HG03571 (cell line): ENCODE measurements around the gene AMBRA1.
"Not testable (repeated sequence)": the region's sequence is repeated elsewhere in the genome, so short reads cannot be mapped to it uniquely, and the experiment has no call there.

ENCODE experiments used
- ATAC-seq: cut with Tn5 transposase; IDR thresholded peaks from one replicate; pipeline ENCODE4 v1.9.1; 2021; ENCODE audit not compliant: unreplicated experiment

AMBRA1 gene

DNA sequence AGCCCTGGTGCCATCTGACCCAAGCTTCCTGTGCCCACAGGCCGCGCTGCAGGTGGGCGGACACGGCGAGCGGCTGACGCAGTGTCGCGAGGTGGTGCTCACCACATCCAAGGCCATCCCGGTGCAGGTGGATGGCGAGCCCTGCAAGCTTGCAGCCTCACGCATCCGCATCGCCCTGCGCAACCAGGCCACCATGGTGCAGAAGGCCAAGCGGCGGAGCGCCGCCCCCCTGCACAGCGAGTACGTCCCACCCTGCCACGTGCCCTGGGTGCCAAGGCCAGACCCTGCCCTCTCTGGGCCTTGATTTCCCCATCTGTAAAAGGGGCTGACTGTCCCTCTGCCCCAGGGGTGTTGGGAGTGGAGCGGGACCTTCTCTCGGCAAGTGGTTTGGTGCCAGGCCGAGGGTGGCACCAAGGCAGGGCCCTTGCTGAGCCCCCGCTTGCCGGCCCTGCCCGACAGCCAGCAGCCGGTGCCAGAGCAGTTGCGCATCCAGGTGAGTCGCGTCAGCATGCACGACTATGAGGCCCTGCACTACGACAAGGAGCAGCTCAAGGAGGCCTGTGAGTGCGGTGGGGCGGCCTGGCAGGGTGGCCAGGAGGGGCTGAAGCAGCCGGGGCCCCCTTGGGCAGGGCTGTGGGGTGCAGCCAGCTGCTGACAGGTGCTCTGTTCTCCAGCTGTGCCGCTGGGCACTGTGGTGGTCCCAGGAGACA lies 218.3 kb downstream of the AMBRA1 start:
- ATAC-seq = no peak

DNA sequence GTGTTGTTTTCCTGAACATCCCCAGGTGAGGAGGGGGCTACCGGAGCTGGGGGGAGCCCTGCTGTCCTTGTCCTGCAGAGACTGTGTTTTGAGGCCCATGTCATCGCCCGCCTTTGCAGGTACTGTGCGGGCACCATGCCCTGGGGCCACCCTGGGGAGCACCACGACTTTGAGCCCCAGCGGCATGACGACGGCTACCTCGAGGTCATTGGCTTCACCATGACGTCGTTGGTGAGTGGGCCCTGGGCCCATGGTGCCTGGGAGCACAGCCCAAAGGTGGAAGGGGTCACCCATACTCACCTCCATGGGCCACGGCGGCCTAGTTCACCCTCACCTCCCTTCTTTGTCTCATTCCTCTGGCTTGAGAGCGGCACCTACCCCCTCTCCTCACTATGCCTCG lies 219.0 kb downstream of the AMBRA1 start:
- no peak for ATAC-seq

DNA sequence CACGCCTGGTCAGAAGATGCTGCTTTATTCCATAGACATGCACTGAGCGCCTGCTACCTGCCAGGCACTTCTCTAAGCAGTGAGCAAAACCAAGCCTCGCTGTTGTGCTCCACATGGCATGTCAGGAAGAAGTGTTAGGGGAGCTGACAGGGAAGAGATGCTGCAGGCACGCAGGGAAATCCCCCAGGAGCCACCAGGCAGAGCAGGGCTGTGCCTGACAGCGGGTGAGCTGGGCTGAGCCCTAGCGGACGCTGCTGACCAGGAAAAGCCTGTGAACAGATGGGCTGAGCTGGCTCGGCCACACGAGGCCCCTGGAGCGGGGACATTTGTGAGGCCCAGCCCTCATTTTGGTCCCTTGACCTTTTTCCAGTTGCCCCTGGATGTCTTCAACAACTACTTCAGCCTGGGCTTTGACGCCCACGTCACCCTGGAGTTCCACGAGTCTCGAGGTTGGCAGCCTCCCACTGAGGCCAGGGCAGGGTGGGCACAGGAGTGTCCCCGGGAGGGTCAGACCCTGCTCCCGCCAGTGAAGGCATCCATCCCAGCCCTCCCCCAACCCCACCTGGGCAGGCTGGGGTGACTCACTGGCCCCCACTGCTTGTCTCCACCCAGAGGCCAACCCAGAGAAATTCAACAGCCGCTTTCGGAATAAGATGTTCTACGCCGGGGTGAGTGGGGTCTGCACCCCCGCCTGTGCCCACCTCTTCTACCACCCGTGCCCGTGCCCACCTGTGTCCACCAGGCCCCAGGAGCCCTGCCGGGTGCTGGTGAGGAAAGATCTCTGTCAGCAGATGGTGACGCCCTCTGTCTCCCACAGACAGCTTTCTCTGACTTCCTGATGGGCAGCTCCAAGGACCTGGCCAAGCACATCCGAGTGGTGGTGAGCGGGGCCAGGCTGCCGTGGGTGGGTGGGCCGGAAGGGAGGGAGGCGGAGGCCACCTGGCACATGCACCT lies 219.8 kb downstream of the AMBRA1 start:
- ATAC-seq = no peak

DNA sequence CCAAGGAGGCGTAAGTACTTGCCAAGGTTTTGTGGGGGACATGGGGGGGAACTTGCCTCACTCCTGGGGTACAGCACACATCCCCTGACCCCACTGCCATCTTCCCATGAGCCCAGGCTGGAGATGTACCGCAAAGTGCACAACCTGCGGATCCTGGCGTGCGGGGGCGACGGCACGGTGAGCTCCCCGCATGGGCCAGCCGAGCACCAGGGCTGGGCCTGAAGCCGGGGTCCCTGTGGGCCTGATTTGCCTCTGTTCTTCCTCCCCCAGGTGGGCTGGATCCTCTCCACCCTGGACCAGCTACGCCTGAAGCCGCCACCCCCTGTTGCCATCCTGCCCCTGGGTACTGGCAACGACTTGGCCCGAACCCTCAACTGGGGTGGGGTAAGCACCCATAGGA lies 221.3 kb downstream of the AMBRA1 start:
- ATAC-seq = not testable (repeated sequence)

DNA sequence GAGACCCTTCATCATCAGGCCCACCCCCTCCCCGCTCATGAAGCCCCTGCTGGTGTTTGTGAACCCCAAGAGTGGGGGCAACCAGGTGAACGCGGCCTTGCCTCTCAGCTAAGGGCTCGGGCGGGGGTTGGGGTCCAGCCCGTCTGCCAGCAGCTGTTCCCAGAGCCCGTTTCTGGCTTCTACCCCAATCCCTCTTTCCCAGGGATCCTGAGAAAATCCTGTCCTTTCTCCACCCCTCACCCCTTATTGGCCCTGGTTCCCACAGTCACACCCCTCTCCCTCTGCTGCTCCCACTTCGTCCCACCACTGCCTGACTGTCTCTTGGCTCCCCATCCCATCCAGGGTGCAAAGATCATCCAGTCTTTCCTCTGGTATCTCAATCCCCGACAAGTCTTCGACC lies 221.7 kb downstream of the AMBRA1 start:
- ATAC-seq = no peak

DNA sequence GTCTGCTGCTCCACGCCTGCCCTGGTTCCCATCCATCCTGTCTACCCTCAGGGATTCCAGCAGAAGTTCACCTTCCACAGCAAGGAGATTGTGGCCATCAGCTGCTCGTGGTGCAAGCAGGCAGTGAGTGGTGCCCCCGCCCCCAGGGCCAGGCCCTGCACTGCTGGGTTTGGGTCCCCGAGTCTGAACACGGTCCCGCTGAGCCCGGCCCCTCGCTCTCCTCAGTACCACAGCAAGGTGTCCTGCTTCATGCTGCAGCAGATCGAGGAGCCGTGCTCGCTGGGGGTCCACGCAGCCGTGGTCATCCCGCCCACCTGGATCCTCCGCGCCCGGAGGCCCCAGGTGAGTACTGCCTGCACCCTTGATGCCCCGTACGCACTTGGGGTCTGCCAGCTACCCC lies 222.6 kb downstream of the AMBRA1 start:
- ATAC-seq = not testable (repeated sequence)

DNA sequence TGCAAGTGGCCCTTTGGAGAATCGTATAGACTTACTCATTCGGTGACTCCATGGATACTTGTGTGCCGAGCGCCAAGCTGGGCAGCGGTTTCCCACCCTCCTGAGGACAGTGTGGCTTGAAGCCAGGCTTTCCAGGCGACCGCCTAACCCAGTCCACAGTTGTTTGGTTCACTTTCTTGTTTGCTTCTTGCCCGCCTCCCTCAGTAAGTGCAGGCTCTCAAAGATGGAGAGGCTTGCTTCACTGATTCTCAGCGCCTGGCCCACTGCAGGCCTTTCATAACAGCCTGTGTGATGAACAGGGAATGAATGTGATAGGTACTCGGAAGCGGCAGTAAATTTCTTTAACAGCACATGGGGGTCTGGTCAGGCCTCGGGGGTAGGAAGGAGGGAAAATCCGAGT lies 223.6 kb downstream of the AMBRA1 start:
- ATAC-seq = no peak

DNA sequence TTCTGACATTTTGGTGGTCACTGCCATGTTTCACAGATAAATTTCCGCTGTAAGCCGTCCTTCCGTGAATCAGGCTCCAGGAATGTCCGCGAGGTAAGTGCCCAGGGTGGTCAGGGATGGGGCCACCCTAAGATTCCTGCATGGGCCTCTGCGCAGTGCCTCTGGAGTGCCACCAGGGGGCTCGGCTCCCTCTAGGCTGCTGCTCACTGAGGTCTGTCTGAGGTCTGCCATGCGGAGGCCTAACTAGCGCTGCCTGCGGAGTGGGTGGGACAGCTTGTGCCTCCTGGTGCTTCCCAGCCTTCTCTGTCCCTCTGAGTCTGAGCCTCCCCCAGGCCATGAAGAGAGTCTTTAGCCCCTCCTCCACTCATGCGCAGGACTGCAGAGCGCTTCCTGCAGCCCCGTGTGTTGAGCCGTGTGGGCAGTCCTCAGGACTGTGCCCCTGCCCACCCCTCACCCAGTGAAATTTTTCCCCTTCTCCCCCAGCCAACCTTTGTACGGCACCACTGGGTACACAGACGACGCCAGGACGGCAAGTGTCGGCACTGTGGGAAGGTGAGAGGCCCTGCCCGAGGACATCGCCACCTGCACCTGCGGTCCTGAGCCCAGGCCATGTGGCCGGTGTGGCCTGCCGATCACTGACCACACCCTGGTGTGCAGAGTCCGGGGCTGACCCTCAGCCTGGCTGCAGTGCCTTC lies 224.2 kb downstream of the AMBRA1 start:
- ATAC-seq = no peak

DNA sequence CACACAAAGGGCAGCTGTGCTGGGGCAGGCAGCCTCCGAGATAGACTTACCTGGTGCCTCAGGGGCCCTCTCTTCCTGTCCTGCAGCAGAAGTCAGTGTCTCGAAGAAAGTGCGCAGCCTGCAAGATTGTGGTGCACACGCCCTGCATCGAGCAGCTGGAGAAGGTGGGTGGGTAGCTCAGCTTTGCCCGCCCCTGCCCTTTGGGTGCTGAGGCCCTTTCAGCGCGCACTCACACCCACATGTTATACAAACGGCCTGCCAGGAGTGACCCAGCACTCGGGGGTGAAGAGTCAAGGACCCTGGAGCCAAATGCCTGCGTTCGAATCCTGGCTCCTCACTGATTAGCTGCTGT lies 225.9 kb downstream of the AMBRA1 start:
- no peak for ATAC-seq

DNA sequence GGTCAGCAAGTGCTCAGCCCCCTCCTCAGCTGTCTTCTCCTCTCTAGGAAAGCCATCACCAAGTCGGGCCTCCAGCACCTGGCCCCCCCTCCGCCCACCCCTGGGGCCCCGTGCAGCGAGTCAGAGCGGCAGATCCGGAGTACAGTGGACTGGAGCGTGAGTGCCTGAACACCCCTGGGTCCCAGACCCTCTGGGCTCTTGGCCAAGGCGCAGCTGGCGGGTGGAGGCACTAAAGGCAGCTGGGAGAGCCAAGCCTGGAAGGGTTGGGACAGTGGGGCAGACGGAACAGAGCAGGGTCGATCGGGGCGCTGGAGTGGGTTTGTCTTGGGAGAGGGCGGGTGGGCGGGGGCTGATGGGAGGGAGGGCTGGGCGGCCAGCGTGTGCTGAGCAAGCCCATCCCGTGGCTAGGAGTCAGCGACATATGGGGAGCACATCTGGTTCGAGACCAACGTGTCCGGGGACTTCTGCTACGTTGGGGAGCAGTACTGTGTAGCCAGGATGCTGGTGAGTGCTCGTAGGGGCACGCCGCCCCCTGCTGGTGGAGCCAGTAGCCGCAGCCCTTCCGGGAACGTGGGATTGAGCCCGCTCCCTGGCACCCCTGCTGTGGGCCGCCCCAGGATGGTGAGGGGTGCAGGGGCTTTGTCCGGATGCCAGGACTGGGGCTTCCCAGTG lies 226.4 kb downstream of the AMBRA1 start:
- peak; percentile 61 for ATAC-seq

DNA sequence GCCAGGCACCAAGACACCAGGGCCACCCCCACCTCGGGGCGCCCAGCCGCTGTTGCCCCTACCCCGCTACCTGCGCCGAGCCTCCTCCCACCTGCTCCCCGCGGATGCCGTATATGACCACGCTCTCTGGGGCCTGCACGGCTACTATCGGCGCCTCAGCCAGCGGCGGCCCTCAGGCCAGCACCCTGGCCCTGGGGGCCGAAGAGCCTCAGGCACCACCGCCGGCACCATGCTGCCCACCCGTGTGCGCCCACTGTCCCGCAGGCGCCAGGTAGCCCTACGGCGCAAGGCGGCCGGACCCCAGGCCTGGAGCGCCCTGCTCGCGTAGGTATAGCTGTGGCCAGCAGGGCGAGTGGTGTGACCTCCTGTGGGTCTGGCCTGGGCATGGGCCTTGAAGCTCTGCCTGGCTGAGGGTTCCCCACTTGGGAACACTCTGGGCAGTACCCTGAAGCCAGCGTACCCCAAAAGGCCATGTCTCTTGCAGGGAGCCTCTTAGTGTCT lies 227.1 kb downstream of the AMBRA1 start:
- no peak for ATAC-seq

DNA sequence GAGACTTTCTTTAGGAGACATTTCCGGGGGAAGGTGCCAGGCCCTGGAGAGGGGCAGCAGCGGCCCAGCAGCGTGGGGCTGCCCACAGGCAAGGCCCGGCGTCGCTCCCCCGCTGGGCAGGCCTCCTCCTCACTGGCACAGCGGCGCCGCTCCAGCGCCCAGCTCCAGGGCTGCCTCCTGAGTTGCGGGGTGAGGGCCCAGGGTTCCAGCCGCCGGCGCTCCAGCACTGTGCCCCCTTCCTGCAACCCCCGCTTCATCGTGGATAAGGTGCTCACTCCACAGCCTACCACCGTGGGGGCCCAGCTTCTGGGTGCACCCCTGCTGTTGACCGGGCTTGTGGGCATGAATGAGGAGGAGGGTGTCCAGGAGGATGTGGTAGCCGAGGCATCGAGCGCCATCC lies 227.6 kb downstream of the AMBRA1 start:
- no peak for ATAC-seq

DNA sequence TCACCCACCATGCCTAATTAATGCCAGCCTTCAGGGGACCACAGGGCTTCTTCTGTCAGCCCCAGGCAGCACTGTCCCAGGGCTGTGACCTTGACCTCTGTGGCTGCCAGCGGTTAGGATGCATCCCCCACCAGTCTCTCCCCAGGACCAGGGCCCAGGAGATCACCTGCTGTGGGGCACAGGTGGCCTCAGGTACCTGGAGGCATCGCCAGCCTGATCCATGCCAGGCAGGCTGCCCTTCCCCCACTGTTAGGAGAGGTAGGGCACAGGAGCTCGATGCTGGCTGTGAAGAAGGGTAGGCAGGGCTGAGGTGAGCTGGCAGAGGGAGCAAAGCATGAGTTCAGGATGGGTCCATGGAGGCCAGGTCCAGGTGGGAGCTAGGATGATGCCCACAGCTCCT lies 229.0 kb downstream of the AMBRA1 start:
- ATAC-seq = no peak

DNA sequence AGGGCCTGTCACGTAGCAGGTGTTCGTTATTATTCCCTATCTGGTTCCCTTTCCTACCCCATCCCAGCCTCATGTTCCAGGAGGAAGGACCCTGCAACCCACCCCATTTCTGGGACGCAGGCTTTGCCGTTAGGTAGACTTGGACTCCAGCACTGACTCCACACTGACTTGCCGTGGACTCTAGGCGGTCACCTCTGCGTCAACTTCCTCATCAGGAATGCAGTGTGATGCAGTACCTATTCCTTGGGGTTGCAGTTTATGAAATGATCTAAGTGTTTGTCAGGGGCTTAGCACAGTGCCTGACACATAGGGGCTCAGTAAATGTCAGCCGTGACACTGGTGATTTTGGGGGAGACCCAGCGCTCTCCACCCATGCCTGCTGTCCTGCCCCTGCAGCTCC lies 229.8 kb downstream of the AMBRA1 start:
- no peak for ATAC-seq

DNA sequence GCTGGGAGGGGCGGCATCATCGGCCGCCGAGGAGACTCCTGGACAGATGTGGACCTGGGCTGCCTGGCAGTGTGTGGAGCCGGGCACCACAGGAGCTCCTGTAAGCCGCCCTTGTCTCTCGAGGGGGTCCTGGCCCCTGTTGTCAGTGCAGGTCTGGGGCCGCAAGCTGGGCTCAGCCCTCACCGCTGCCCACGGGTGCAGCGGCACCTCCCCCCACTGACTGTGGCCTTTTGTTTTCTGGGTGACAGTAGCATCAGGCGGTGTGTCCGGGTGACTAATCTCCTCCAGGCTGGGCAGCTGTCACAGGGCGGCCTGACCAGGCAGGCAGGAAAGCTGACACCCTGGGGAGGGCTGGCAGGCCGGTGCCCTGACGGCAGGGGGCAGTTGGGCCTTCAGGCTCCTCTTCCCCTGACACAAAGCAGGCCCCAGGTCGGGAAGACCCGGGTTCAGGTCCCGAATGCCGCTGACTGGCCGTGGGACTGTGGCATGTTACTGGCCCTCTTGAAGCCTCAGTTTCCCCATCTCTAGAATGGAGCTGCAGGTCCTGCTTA lies 230.3 kb downstream of the AMBRA1 start:
- ATAC-seq = no peak

DNA sequence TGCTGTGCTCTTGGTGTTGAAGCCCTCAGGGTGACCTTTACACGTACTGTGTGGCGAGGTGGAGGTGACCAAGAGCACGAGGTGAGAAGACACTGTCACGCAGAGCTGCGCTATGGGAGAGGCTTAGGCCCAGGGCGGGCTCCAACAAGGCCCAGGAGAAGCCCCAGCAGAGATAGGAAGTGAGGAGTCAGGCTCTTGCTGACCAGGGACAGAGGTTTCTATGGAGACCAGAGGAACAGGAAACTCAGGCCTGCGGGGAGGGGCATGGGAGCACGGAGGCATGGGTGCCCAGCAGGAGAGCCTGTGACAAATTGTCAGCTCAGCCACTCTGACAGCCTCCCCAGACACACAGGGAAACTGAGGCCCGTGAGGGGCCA lies 230.8 kb downstream of the AMBRA1 start:
- ATAC-seq = no peak

DNA sequence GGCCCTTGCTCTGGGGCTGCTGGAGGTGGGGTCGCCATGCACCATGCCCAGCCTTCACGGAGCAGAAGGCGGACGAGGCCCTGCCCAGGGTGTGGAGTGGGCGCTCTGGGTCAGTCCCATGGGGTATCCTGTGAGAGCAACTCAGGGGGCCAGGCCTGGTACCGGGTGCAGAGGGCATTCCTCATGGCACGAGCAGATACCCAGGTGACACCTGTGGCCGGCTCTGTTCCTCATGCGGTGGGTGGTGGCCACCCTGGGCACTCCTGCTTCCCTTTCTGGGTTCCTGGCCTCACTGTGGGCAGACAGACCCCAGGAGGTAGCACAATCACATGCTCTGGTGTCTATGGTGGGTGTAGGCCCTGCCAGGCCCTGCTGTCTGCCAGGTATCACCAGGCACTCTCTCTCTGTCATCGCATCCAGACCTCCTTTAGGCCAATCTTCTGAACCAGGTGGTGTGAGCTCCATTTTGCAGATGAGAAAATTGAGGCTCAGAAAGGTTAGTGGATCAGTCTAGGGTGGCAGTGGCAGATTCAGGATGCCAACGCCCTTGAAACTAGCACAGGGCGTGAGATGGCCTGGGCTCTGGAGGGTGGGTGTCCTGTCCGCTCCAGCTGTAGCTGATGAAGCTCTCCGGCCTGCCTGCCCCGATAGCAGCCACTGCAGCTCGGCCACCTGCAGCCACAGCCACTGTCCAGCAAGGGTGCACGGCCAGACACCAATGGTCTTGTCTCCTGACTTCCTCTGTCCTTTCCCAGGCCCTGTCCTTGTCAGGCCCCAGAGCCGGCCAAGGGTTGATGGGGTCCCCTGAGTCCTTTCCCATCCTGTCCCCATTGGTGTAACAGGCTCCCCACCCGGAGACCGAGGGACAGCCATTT lies 231.4 kb downstream of the AMBRA1 start:
- no peak for ATAC-seq

DNA sequence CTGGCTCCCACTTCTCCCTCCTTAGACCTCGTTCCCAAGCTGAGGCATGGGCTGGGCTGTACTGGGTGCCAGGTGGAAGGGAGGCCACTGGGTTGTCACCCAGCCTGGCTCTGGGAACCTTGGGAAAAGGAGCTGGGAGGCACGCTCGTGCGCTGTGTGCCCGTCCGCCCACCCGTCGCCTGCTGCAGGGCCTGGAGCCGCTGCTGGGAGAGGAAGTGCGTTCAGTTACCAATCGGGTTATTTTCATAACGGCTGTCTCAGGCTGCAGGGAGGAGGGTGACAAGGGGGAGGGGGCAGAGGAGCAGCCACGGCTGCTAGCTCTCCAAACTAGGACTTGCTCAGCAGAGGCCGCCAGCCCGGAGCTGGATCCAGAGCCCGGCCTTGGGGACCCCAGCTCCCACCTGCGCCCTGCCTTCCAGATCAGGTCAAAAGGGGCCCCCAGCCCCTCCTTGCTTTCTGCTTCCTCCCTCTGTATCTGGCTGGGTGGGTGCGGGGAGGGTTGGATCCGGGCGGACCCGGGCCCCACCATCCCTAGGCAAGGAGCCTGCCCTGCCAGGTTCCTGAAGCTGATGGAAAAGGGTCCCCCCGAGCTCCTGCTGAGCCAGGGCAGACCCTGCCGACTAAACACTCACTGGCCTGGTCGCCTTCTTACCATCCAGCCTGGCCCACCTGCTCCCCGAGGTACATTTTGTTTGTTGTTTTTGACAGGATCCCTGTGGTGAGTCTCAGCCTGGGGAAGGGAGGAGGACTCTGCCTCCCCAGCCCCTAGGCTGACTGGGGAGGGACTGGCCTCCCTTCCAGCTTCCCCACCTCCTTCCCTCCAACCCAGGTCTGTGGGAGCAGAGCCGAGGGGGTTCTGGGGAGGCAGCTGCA lies 232.3 kb downstream of the AMBRA1 start:
- peak; percentile 93 for ATAC-seq

DNA sequence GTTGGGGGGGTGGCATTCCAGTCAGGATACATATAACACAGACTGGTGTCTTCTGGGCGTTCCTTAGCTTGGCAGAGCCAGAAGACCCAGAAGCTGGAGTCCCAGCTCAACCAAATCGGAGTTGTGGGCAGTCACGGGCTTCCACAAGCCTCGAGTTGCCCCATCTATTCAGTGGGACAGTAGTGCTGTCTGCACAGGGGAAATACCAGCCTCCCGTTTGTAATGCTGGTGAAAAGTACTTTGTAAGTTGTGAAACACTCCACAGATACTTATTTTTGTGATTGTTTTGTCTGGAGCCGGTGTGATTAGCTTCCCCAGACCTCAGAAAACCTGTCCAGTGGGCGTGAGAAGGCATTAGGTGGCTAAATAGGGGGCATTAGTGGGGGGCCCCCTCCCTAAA lies 232.9 kb downstream of the AMBRA1 start:
- peak; percentile 9 for ATAC-seq
